Measurements from ENCODE around the gene CCNG2. TPM values are rescaled to one million over a fixed set of nuclear protein-coding genes. Genes with fewer than 3 reads are reported as not detected.
A peak's percentile ranks its signal among the peaks of the same experiment; 100 is the strongest.

CCNG2 gene
- 30.6 and 39.7 TPM in 2 replicates for total RNA-seq

GRCh38 chr4:77156912-77157858 is at the start of gene CCNG2:
CCNG2 (plus strand) TSS chr4:77157207; CDS start chr4:77158533, 1,326 bp downstream.
- peak; percentile 94 for DNase-seq

- DNase-seq, result no peak
Measured at GRCh38 chr4:77110730-77111129, 46.3 kb upstream of the CCNG2 start.

GRCh38 chr4:77113069-77113468 is 43.9 kb upstream of the CCNG2 start:
- no peak for DNase-seq

GRCh38 chr4:77117721-77118120 is 39.3 kb upstream of the CCNG2 start:
- DNase-seq, result no peak

GRCh38 chr4:77120886-77121508 is 36.0 kb upstream of the CCNG2 start:
- peak; percentile 7 for DNase-seq

GRCh38 chr4:77121736-77122240 is 35.2 kb upstream of the CCNG2 start:
- DNase-seq, result no peak

- DNase-seq, result no peak
Measured at GRCh38 chr4:77122656-77123055, 34.4 kb upstream of the CCNG2 start.

- DNase-seq, result no peak
Measured at GRCh38 chr4:77123411-77123810, 33.6 kb upstream of the CCNG2 start.

GRCh38 chr4:77124576-77124975 is 32.4 kb upstream of the CCNG2 start:
- no peak for DNase-seq

- no peak for DNase-seq
Measured at GRCh38 chr4:77125961-77126360, 31.0 kb upstream of the CCNG2 start.

GRCh38 chr4:77126809-77127208 is 30.2 kb upstream of the CCNG2 start:
- no peak for DNase-seq

GRCh38 chr4:77127215-77127614 is 29.8 kb upstream of the CCNG2 start:
- DNase-seq, result no peak

- no peak for DNase-seq
Measured at GRCh38 chr4:77127837-77128621, 29.0 kb upstream of the CCNG2 start.

GRCh38 chr4:77132652-77133312 is 24.2 kb upstream of the CCNG2 start:
- no peak for DNase-seq

- DNase-seq, result peak; percentile 9
Measured at GRCh38 chr4:77137448-77137847, 19.6 kb upstream of the CCNG2 start.

GRCh38 chr4:77141964-77142645 is 14.9 kb upstream of the CCNG2 start:
- DNase-seq, result no peak

GRCh38 chr4:77142646-77143028 is 14.4 kb upstream of the CCNG2 start:
- no peak for DNase-seq

GRCh38 chr4:77143091-77143490 is 13.9 kb upstream of the CCNG2 start:
- DNase-seq, result no peak

- peak; percentile 16 for DNase-seq
Measured at GRCh38 chr4:77145842-77146185, 11.2 kb upstream of the CCNG2 start.

- peak; percentile 56 for DNase-seq
Measured at GRCh38 chr4:77146186-77147078, 10.6 kb upstream of the CCNG2 start.
